ENCODE results near the gene SIX1. TPM values are rescaled to one million over a fixed set of nuclear protein-coding genes. Genes with fewer than 3 reads are reported as not detected.

The SIX1 gene
- total and polyA plus RNA-seq, 2 experiments from 2014 or later = 0.35 to 0.71 TPM

- TF ChIP-seq CTCF (conservative IDR thresholded peaks at IDR 0.05; ENCODE audit: low read depth in 2 of 2) (no peak), CREB1 (CRISPR knock-in tag; IDR thresholded peaks at IDR 0.05; ENCODE audit: low read depth) (no peak), ETS1 (IDR thresholded peaks at IDR 0.05) (no peak), NANOG (IDR thresholded peaks at IDR 0.05; ENCODE audit: borderline replicate concordance) (no peak), JUNB (IDR thresholded peaks at IDR 0.05; ENCODE audit: unreplicated experiment) (no peak)
Observed at GRCh38 chr14:60622917-60623257, 26.4 kb downstream of the SIX1 start (continued).

- H3K9me2 ChIP-seq (ENCODE audit: insufficient read depth) = no peaks in the 10 kb centered on the region
- no peaks in the 10 kb centered on the region for H3K27me3 ChIP-seq (ENCODE audit: insufficient read depth)
- peaks cover 4% of the 10 kb centered on the region; the same call in 1 of the 2 replicates for H3K4me1 ChIP-seq (ENCODE audit: insufficient read depth)
- H3K27ac ChIP-seq (ENCODE audit: low read depth) = no peak overlapping the region
- TF ChIP-seq EZH2phosphoT487 (IDR thresholded peaks at IDR 0.05; ENCODE audit: unreplicated experiment) = no peak
- ATAC-seq (no peak), DNase-seq (ENCODE audit: low spot score) (no peak)
- Mint-ChIP-seq H3K4me3 (no peak overlapping the region), H3K27ac (no peak overlapping the region), H3K27me3 (ENCODE audit: insufficient read depth, low read depth, poor library complexity) (peaks cover 5% of the 10 kb centered on the region), H3K36me3 (ENCODE audit: low read depth) (no peaks in the 10 kb centered on the region), H3K4me1 (no peaks in the 10 kb centered on the region), H3K9me3 (no peaks in the 10 kb centered on the region)
- H3K36me3 ChIP-seq (ENCODE audit: insufficient read depth) = no peaks in the 10 kb centered on the region
- no peaks in the 10 kb centered on the region for H3F3A ChIP-seq (replicated peaks; ENCODE audit: low read depth)
- H3K4me2 ChIP-seq = no peak overlapping the region
- no peak overlapping the region for H2AFZ ChIP-seq
- H3K79me2 ChIP-seq (replicated peaks; ENCODE audit: insufficient read depth) = no peaks in the 10 kb centered on the region
- H4K20me1 ChIP-seq (replicated peaks; ENCODE audit: insufficient read depth) = no peaks in the 10 kb centered on the region
- H3K4me3 ChIP-seq = no peak overlapping the region
Observed at GRCh38 chr14:60622210-60622916, 26.9 kb downstream of the SIX1 start.

GRCh38 chr14:60621386-60621785 is 27.9 kb downstream of the SIX1 start:
- no peaks in the 10 kb centered on the region for H4K20me1 ChIP-seq (replicated peaks; ENCODE audit: insufficient read depth)
- H3K36me3 ChIP-seq (ENCODE audit: insufficient read depth) = no peaks in the 10 kb centered on the region
- H3K27ac ChIP-seq (ENCODE audit: low read depth) = no peak overlapping the region
- no peak overlapping the region for H2AFZ ChIP-seq
- H3K9me3 Mint-ChIP-seq = no peaks in the 10 kb centered on the region
- H3K4me2 ChIP-seq = no peak overlapping the region
- no peaks in the 10 kb centered on the region for H3F3A ChIP-seq (replicated peaks; ENCODE audit: low read depth)
- DNase-seq (ENCODE audit: low spot score) (no peak), ATAC-seq (no peak)
- no peak overlapping the region for H3K4me3 ChIP-seq
- H3K4me1 ChIP-seq (ENCODE audit: insufficient read depth) = peaks cover 14% of the 10 kb centered on the region; the same call in 1 of the 2 replicates
- H3K9me2 ChIP-seq (ENCODE audit: insufficient read depth) = no peaks in the 10 kb centered on the region
- H3K36me3 Mint-ChIP-seq (ENCODE audit: low read depth) = no peaks in the 10 kb centered on the region
- no peak overlapping the region for H3K4me3 Mint-ChIP-seq
- no peak overlapping the region for H3K27ac Mint-ChIP-seq
- H3K4me1 Mint-ChIP-seq = peaks cover 5% of the 10 kb centered on the region
- H3K27me3 Mint-ChIP-seq (ENCODE audit: insufficient read depth, low read depth, poor library complexity) = peaks cover 7% of the 10 kb centered on the region
- H3K79me2 ChIP-seq (replicated peaks; ENCODE audit: insufficient read depth) = no peaks in the 10 kb centered on the region
- no peaks in the 10 kb centered on the region for H3K27me3 ChIP-seq (ENCODE audit: insufficient read depth)
- TF ChIP-seq ETS1 (IDR thresholded peaks at IDR 0.05) = no peak
- TF ChIP-seq ZNF462 (CRISPR knock-in tag; IDR thresholded peaks at IDR 0.05) = no peak
- TF ChIP-seq POLR2AphosphoS5 (IDR thresholded peaks at IDR 0.05; ENCODE audit: low read depth) = no peak
- TF ChIP-seq STAT1 (IDR thresholded peaks at IDR 0.05; ENCODE audit: unreplicated experiment) = no peak
